Measurements from ENCODE around the gene TSKS.

TSKS gene

DNA sequence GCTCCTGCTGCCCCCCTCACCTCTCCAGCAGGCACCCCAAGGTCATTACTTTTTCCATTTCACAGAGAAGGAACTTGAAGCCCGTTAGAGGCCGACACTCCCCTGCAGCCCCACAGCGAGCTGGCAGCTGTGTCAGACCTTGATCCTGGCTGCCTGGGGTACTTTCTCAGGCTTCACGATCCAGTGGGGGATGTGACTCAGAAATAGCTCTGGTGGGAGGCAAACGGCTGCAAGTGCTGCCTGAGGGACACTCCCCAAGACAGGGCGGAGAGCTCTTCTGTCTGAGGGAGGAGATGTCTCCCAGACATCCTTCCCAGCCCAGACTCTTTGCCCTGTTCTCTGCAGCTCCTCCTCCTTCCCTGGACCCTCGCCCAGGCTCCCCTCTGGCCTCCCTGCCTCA, 4.8 kb downstream of the TSKS start:
- Histone ChIP-seq H4K20me1 (ENCODE audit: insufficient read depth) (no peaks in the 10 kb centered on the region), H3K4me1 (ENCODE audit: low read depth, poor library complexity, severe bottlenecking) (no peaks in the 10 kb centered on the region), H3K4me3 (IDR thresholded peaks at IDR 0.05; ENCODE audit: insufficient read depth, low read depth, low read length) (no peak overlapping the region), H3K27me3 (ENCODE audit: insufficient read depth, low read depth) (peaks cover 23% of the 10 kb centered on the region; the same call in 1 of the 2 replicates), H3K9ac (no peak overlapping the region), H3K36me3 (ENCODE audit: insufficient read depth) (no peaks in the 10 kb centered on the region), H3K79me2 (ENCODE audit: insufficient read depth, low read depth) (no peaks in the 10 kb centered on the region), H2AFZ (ENCODE audit: low read depth) (no peak overlapping the region), H3K4me2 (no peak overlapping the region), H3K27ac (no peak overlapping the region)
- TF ChIP-seq, protein P1, sequence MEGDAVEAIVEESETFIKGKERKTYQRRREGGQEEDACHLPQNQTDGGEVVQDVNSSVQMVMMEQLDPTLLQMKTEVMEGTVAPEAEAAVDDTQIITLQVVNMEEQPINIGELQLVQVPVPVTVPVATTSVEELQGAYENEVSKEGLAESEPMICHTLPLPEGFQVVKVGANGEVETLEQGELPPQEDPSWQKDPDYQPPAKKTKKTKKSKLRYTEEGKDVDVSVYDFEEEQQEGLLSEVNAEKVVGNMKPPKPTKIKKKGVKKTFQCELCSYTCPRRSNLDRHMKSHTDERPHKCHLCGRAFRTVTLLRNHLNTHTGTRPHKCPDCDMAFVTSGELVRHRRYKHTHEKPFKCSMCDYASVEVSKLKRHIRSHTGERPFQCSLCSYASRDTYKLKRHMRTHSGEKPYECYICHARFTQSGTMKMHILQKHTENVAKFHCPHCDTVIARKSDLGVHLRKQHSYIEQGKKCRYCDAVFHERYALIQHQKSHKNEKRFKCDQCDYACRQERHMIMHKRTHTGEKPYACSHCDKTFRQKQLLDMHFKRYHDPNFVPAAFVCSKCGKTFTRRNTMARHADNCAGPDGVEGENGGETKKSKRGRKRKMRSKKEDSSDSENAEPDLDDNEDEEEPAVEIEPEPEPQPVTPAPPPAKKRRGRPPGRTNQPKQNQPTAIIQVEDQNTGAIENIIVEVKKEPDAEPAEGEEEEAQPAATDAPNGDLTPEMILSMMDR (conservative IDR thresholded peaks at IDR 0.05; ENCODE audit: low read depth, low read length), result no peak

DNA sequence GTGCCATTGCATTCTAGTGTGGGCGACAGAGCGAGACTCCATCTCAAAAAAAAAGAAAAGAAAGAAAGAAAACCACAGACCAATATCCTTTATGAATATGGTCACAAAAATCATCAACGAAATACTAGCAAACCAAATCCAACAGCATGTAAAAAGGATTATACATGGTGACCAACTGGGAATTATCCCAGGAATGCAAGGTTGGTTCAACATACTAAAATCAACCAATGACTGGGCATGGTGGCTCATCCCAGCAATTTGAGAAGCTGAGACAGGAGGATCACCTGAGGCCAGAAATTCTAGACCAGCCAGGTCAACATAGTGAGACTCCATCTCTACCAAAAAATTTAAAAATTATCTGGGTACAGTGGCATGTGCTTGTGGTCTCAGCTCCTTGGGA, 7.2 kb downstream of the TSKS start:
- no peaks in the 10 kb centered on the region for H3K4me1 ChIP-seq (ENCODE audit: low read depth, poor library complexity, severe bottlenecking)
- no peak overlapping the region for H2AFZ ChIP-seq (ENCODE audit: low read depth)
- no peak overlapping the region for H3K4me2 ChIP-seq
- H3K9ac ChIP-seq, result no peak overlapping the region
- no peaks in the 10 kb centered on the region for H4K20me1 ChIP-seq (ENCODE audit: insufficient read depth)
- H3K79me2 ChIP-seq (ENCODE audit: insufficient read depth, low read depth), result no peaks in the 10 kb centered on the region
- no peak overlapping the region for H3K4me3 ChIP-seq (IDR thresholded peaks at IDR 0.05; ENCODE audit: insufficient read depth, low read depth, low read length)
- TF ChIP-seq, protein P1 (conservative IDR thresholded peaks at IDR 0.05; ENCODE audit: low read depth, low read length), result no peak
- no peak overlapping the region for H3K27ac ChIP-seq
- H3K27me3 ChIP-seq (ENCODE audit: insufficient read depth, low read depth), result peaks cover 17% of the 10 kb centered on the region; the same call in 1 of the 2 replicates
- no peaks in the 10 kb centered on the region for H3K36me3 ChIP-seq (ENCODE audit: insufficient read depth)

DNA sequence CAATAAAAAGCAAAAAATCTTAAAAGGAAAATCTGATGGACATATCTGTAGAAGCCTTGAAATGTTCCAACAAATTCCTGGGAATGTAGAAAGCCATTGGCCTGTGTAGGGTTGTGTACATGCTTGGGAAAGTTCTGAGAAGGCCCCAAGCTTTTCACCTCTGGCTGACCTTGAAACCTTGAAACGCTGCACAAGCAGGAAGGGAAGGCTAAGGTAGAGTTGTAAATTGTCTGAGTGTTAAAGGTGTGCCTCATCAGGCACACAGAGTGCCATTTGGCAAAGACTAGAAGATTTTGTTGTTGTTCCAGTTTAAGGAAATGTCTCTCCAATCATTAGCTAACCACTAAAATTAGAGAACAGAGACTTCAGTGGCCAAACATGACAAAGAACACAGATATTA, 10.4 kb downstream of the TSKS start:
- Histone ChIP-seq H3K27me3 (ENCODE audit: insufficient read depth, low read depth) (peaks cover 6% of the 10 kb centered on the region; the same call in 1 of the 2 replicates), H2AFZ (ENCODE audit: low read depth) (no peak overlapping the region), H3K27ac (no peak overlapping the region), H3K9ac (no peak overlapping the region), H3K4me1 (ENCODE audit: low read depth, poor library complexity, severe bottlenecking) (no peaks in the 10 kb centered on the region), H4K20me1 (ENCODE audit: insufficient read depth) (no peaks in the 10 kb centered on the region), H3K4me3 (IDR thresholded peaks at IDR 0.05; ENCODE audit: insufficient read depth, low read depth, low read length) (no peak overlapping the region), H3K4me2 (no peak overlapping the region), H3K36me3 (ENCODE audit: insufficient read depth) (no peaks in the 10 kb centered on the region), H3K79me2 (ENCODE audit: insufficient read depth, low read depth) (no peaks in the 10 kb centered on the region)
- TF ChIP-seq, protein P1 (conservative IDR thresholded peaks at IDR 0.05; ENCODE audit: low read depth, low read length), result no peak

DNA sequence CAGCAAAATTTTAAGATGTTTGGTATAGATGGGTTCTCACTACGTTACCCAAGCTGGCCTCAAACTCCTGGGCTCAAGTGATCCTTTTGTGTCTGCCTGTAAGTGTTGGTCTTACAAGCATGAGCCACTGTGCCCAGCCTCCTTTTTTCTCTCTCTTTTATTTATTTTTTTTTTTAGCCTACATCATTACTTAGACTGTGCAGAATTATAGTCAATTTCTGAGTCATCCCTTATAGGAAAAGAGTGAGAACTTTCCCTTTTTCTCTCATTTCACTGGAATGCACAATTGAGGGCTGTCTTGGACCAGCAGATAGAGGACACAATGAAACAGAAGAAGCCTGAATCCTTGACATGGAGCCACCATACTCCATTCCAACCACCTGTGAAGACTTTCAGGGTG, 13.3 kb downstream of the TSKS start:
- Histone ChIP-seq H3K27me3 (ENCODE audit: insufficient read depth, low read depth) (peaks cover 3% of the 10 kb centered on the region; the same call in 1 of the 2 replicates), H3K79me2 (ENCODE audit: insufficient read depth, low read depth) (no peaks in the 10 kb centered on the region), H3K4me1 (ENCODE audit: low read depth, poor library complexity, severe bottlenecking) (no peaks in the 10 kb centered on the region), H2AFZ (ENCODE audit: low read depth) (no peak overlapping the region), H3K27ac (no peak overlapping the region), H3K4me2 (no peak overlapping the region), H3K4me3 (IDR thresholded peaks at IDR 0.05; ENCODE audit: insufficient read depth, low read depth, low read length) (no peak overlapping the region), H3K9ac (no peak overlapping the region), H3K36me3 (ENCODE audit: insufficient read depth) (no peaks in the 10 kb centered on the region), H4K20me1 (ENCODE audit: insufficient read depth) (no peaks in the 10 kb centered on the region)
- TF ChIP-seq, protein P1 (conservative IDR thresholded peaks at IDR 0.05; ENCODE audit: low read depth, low read length), result no peak
